Naive B cell (primary cell): ENCODE measurements around the gene ULK3. TPM values are rescaled to one million over a fixed set of nuclear protein-coding genes. Genes with fewer than 3 reads are reported as not detected.

Source experiments
- ATAC-seq, 2 donors: fragments of 150-1000 bp; cut with Tn5 transposase; 2 replicates each; pipeline ENCODE4 v1.10.0; 2021; ENCODE audit warnings: low read depth in 2 of 2, mild to moderate bottlenecking in 2 of 2, moderate library complexity in 2 of 2
- DNase-seq: peaks from one replicate; pipeline ENCODE4 v3.0.0; 2022
- H3K27ac Mint-ChIP-seq, 6 donors: one replicate each; pipeline ENCODE4 v1.8.0; 2020 to 2022; ENCODE audit warnings: mild to moderate bottlenecking in 6 of 6, mixed read lengths in 6 of 6, moderate library complexity in 5 of 6, inconsistent platforms in 2 of 6
- H3K27me3 Mint-ChIP-seq, 3 donors: one replicate each; pipeline ENCODE4 v1.8.0; 2021 to 2022; ENCODE audit warnings: mixed read lengths in 3 of 3, mild to moderate bottlenecking in 1 of 3
- H3K36me3 Mint-ChIP-seq, 2 donors: one replicate each; pipeline ENCODE4 v1.8.0; 2020 to 2022; ENCODE audit warnings: mixed read lengths in 2 of 2, inconsistent platforms in 1 of 2, mild to moderate bottlenecking in 1 of 2
- H3K4me1 Mint-ChIP-seq, 3 donors: one replicate each; pipeline ENCODE4 v1.8.0; 2020 to 2022; ENCODE audit warnings: mixed read lengths in 3 of 3, inconsistent platforms in 1 of 3, mild to moderate bottlenecking in 1 of 3, moderate library complexity in 1 of 3
- H3K4me3 Mint-ChIP-seq, 8 donors: one replicate each; pipeline ENCODE4 v1.8.0; 2020 to 2022; ENCODE audit warnings: mild to moderate bottlenecking in 8 of 8, mixed read lengths in 8 of 8, moderate library complexity in 8 of 8, inconsistent platforms in 2 of 8
- H3K9me3 Mint-ChIP-seq, 7 donors: one replicate each; pipeline ENCODE4 v1.8.0; 2020 to 2022; ENCODE audit warnings: mixed read lengths in 7 of 7, mild to moderate bottlenecking in 5 of 7, inconsistent platforms in 2 of 7, moderate library complexity in 1 of 7
- polyA plus RNA-seq, 6 donors: library from polyadenylated mRNA; unstranded; fragments of 300-500 nt; fragmentation: Illumina TruSeq; gene quantifications; one replicate each; pipeline ENCODE4 v1.2.3, GENCODE V29; 2021; ENCODE audit warnings: low read depth in 6 of 6

ULK3 gene
- polyA plus RNA-seq, 6 donors from 2014 or later: 9.3 to 21.5 (median 13.1) TPM

GRCh38 chr15:74878273-74878672 lies 35.3 kb upstream of the ULK3 start:
- H3K4me3 Mint-ChIP-seq: no peak overlapping the region
- no peak overlapping the region for H3K27ac Mint-ChIP-seq
- H3K27me3 Mint-ChIP-seq: no peaks in the 10 kb centered on the region
- no peaks in the 10 kb centered on the region for H3K36me3 Mint-ChIP-seq
- H3K4me1 Mint-ChIP-seq: peaks cover 4 to 9% (median 5%) of the 10 kb centered on the region in 3 donors
- H3K9me3 Mint-ChIP-seq: peaks cover 0 to 2% (median 0%) of the 10 kb centered on the region in 7 donors
- no peak for ATAC-seq
- DNase-seq: no peak

GRCh38 chr15:74873756-74874424 lies 30.9 kb upstream of the ULK3 start:
- no peak for DNase-seq
- Mint-ChIP-seq H3K9me3 (no peaks in the 10 kb centered on the region), H3K4me1 (peaks cover 29 to 41% (median 35%) of the 10 kb centered on the region in 3 donors)

GRCh38 chr15:74873036-74873755 lies 30.2 kb upstream of the ULK3 start, which contains the start of gene SCAMP2:
Gene SCAMP2, minus strand, starts transcription at chr15:74873365. Its CDS starts 110 bp downstream, at chr15:74873255.
- peak; percentile 94 to 95 for ATAC-seq
- peaks cover 30 to 47% (median 39%) of the 10 kb centered on the region in 3 donors for H3K4me1 Mint-ChIP-seq
- H3K36me3 Mint-ChIP-seq: peaks cover 0 to 8% of the 10 kb centered on the region in 2 donors

More at GRCh38 chr15:74873756-74874424, 30.9 kb upstream of the ULK3 start:
- Mint-ChIP-seq H3K27me3 (no peaks in the 10 kb centered on the region), H3K4me3 (peak overlapping the region; percentile 94 to 100 (median 98)), H3K27ac (peak overlapping the region in 5 of 6 donors; percentile 88 to 96 (median 95)), H3K36me3 (peaks cover 0 to 8% of the 10 kb centered on the region in 2 donors)
- ATAC-seq: no peak

GRCh38 chr15:74872702-74873035 lies 29.7 kb upstream of the ULK3 start:
- H3K27ac Mint-ChIP-seq: peak overlapping the region; percentile 92 to 97 (median 96)
- DNase-seq (no peak), ATAC-seq (no peak)
- H3K9me3 Mint-ChIP-seq: no peaks in the 10 kb centered on the region
- H3K4me3 Mint-ChIP-seq: peak overlapping the region; percentile 94 to 100 (median 98)
- peaks cover 35 to 53% (median 44%) of the 10 kb centered on the region in 3 donors for H3K4me1 Mint-ChIP-seq
- peaks cover 0 to 8% of the 10 kb centered on the region in 2 donors for H3K36me3 Mint-ChIP-seq
- no peaks in the 10 kb centered on the region for H3K27me3 Mint-ChIP-seq

More at GRCh38 chr15:74873036-74873755, 30.2 kb upstream of the ULK3 start, which contains the start of gene SCAMP2:
- peak; percentile 94 for DNase-seq
- Mint-ChIP-seq H3K9me3 (no peaks in the 10 kb centered on the region), H3K4me3 (peak within 1 kb of the TSS; percentile 94 to 100 (median 98)), H3K27ac (peak within 1 kb of the TSS; percentile 92 to 97 (median 96)), H3K27me3 (no peaks in the 10 kb centered on the region)

- DNase-seq: no peak
- peak overlapping the region; percentile 71 to 100 (median 80) for H3K4me3 Mint-ChIP-seq
- peaks cover 47 to 73% (median 63%) of the 10 kb centered on the region in 3 donors for H3K4me1 Mint-ChIP-seq
- H3K27ac Mint-ChIP-seq: peak overlapping the region in 4 of 6 donors; percentile 12 to 84 (median 78)
- H3K27me3 Mint-ChIP-seq: no peaks in the 10 kb centered on the region
- no peak for ATAC-seq
- no peaks in the 10 kb centered on the region for H3K9me3 Mint-ChIP-seq
- H3K36me3 Mint-ChIP-seq: peaks cover 0 to 8% of the 10 kb centered on the region in 2 donors
These were observed 27.7 kb upstream of the ULK3 start for GRCh38 chr15:74870436-74871215.

GRCh38 chr15:74869726-74870407 lies 26.9 kb upstream of the ULK3 start:
- peak overlapping the region; percentile 45 to 100 (median 76) for H3K4me3 Mint-ChIP-seq
- peak overlapping the region; percentile 47 to 84 (median 79) for H3K27ac Mint-ChIP-seq
- DNase-seq (peak; percentile 38), ATAC-seq (peak; percentile 13 to 18)
- H3K4me1 Mint-ChIP-seq: peaks cover 47 to 78% (median 70%) of the 10 kb centered on the region in 3 donors
- H3K9me3 Mint-ChIP-seq: no peaks in the 10 kb centered on the region
- H3K36me3 Mint-ChIP-seq: peaks cover 0 to 8% of the 10 kb centered on the region in 2 donors
- no peaks in the 10 kb centered on the region for H3K27me3 Mint-ChIP-seq

- no peaks in the 10 kb centered on the region for H3K9me3 Mint-ChIP-seq
- no peaks in the 10 kb centered on the region for H3K27me3 Mint-ChIP-seq
- H3K4me1 Mint-ChIP-seq: peaks cover 51 to 82% (median 75%) of the 10 kb centered on the region in 3 donors
- peaks cover 0 to 8% of the 10 kb centered on the region in 2 donors for H3K36me3 Mint-ChIP-seq
- DNase-seq (no peak), ATAC-seq (no peak)
- H3K27ac Mint-ChIP-seq: peak overlapping the region in 4 of 6 donors; percentile 78 to 84 (median 80)
- peak overlapping the region; percentile 45 to 100 (median 73) for H3K4me3 Mint-ChIP-seq
These were observed 26.4 kb upstream of the ULK3 start for GRCh38 chr15:74869372-74869725.

GRCh38 chr15:74868059-74868458 lies 25.1 kb upstream of the ULK3 start:
- Mint-ChIP-seq H3K27me3 (no peaks in the 10 kb centered on the region), H3K4me1 (peaks cover 58 to 82% (median 80%) of the 10 kb centered on the region in 3 donors), H3K4me3 (peak overlapping the region in 7 of 8 donors; percentile 28 to 73 (median 49)), H3K36me3 (peaks cover 0 to 6% of the 10 kb centered on the region in 2 donors), H3K9me3 (no peaks in the 10 kb centered on the region), H3K27ac (peak overlapping the region in 4 of 6 donors; percentile 10 to 90 (median 56))
- DNase-seq: no peak
- no peak for ATAC-seq

GRCh38 chr15:74867466-74868038 lies 24.6 kb upstream of the ULK3 start:
- peak overlapping the region in 6 of 8 donors; percentile 28 to 73 (median 54) for H3K4me3 Mint-ChIP-seq

GRCh38 chr15:74866090-74866489 lies 23.1 kb upstream of the ULK3 start:
- H3K9me3 Mint-ChIP-seq: no peaks in the 10 kb centered on the region
- DNase-seq (no peak), ATAC-seq (no peak)
- no peaks in the 10 kb centered on the region for H3K36me3 Mint-ChIP-seq
- H3K27me3 Mint-ChIP-seq: no peaks in the 10 kb centered on the region
- peaks cover 50 to 75% (median 71%) of the 10 kb centered on the region in 3 donors for H3K4me1 Mint-ChIP-seq
- peak overlapping the region in 6 of 8 donors; percentile 12 to 60 (median 32) for H3K4me3 Mint-ChIP-seq
- peak overlapping the region in 1 of 6 donors; percentile 44 for H3K27ac Mint-ChIP-seq

More at GRCh38 chr15:74867466-74868038, 24.6 kb upstream of the ULK3 start:
- ATAC-seq: no peak
- peaks cover 53 to 78% (median 75%) of the 10 kb centered on the region in 3 donors for H3K4me1 Mint-ChIP-seq
- H3K27me3 Mint-ChIP-seq: no peaks in the 10 kb centered on the region
- no peak for DNase-seq
- H3K36me3 Mint-ChIP-seq: peaks cover 0 to 1% of the 10 kb centered on the region in 2 donors
- H3K27ac Mint-ChIP-seq: peak overlapping the region in 4 of 6 donors; percentile 10 to 90 (median 56)
- no peaks in the 10 kb centered on the region for H3K9me3 Mint-ChIP-seq

GRCh38 chr15:74865316-74865715 lies 22.4 kb upstream of the ULK3 start:
- no peaks in the 10 kb centered on the region for H3K27me3 Mint-ChIP-seq
- H3K27ac Mint-ChIP-seq: peak overlapping the region; percentile 5 to 99 (median 60)
- ATAC-seq (no peak), DNase-seq (no peak)
- H3K36me3 Mint-ChIP-seq: no peaks in the 10 kb centered on the region
- no peak overlapping the region for H3K4me3 Mint-ChIP-seq
- peaks cover 43 to 70% (median 63%) of the 10 kb centered on the region in 3 donors for H3K4me1 Mint-ChIP-seq
- H3K9me3 Mint-ChIP-seq: no peaks in the 10 kb centered on the region

- H3K4me1 Mint-ChIP-seq: peaks cover 35 to 70% (median 58%) of the 10 kb centered on the region in 3 donors
- no peak for ATAC-seq
- H3K4me3 Mint-ChIP-seq: no peak overlapping the region
- H3K9me3 Mint-ChIP-seq: no peaks in the 10 kb centered on the region
- no peaks in the 10 kb centered on the region for H3K36me3 Mint-ChIP-seq
- no peaks in the 10 kb centered on the region for H3K27me3 Mint-ChIP-seq
- peak overlapping the region in 4 of 6 donors; percentile 12 to 69 (median 20) for H3K27ac Mint-ChIP-seq
- DNase-seq: no peak
These were observed 21.3 kb upstream of the ULK3 start for GRCh38 chr15:74864296-74864695.
